ENCODE measurements around the gene SAAL1. TPM values are rescaled to one million over a fixed set of nuclear protein-coding genes. Genes with fewer than 3 reads are reported as not detected.
"Not testable (repeated sequence)": the region's sequence is repeated elsewhere in the genome, so short reads cannot be mapped to it uniquely, and the experiment has no call there.

SAAL1 gene
- total RNA-seq, 2 donors from 2014 or later = 11.5 to 22.2 TPM

DNA sequence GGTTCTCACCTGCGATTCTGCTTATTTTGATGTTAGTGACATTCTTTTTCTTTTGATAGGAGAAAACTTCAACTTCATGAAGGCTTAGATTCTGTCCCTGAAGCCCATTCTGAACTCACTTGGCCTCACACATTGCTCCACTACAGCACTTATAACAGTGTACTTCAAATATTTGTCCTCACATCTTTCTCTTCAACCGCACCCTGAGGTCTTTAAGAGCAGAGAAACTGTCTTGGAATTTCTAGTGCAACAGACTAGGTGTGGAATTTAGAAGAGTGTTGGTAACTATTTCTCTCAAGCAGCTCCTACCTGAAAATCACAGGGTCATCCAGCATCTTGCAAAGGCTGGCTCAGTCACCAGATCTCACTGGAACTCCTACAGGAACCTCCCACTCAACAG is 34.3 kb upstream of the SAAL1 start:
- intact Hi-C loops (cut with DNase I) = no loop called here
- no peaks in the 10 kb centered on the region for H3K27me3 ChIP-seq
- no peaks in the 10 kb centered on the region for H3K4me1 ChIP-seq
- H3K4me3 ChIP-seq = no peak overlapping the region
- no peaks in the 10 kb centered on the region for H3K36me3 ChIP-seq
- H3K9me3 ChIP-seq = no peaks in the 10 kb centered on the region
- TF ChIP-seq, protein P1, sequence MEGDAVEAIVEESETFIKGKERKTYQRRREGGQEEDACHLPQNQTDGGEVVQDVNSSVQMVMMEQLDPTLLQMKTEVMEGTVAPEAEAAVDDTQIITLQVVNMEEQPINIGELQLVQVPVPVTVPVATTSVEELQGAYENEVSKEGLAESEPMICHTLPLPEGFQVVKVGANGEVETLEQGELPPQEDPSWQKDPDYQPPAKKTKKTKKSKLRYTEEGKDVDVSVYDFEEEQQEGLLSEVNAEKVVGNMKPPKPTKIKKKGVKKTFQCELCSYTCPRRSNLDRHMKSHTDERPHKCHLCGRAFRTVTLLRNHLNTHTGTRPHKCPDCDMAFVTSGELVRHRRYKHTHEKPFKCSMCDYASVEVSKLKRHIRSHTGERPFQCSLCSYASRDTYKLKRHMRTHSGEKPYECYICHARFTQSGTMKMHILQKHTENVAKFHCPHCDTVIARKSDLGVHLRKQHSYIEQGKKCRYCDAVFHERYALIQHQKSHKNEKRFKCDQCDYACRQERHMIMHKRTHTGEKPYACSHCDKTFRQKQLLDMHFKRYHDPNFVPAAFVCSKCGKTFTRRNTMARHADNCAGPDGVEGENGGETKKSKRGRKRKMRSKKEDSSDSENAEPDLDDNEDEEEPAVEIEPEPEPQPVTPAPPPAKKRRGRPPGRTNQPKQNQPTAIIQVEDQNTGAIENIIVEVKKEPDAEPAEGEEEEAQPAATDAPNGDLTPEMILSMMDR (IDR thresholded peaks at IDR 0.05) = no peak
- H3K27ac ChIP-seq = no peak overlapping the region
- DNase-seq = no peak
- no peak overlapping the region for H3K9ac ChIP-seq (ENCODE audit: low read depth in 2 of 2, low read length in 2 of 2)

DNA sequence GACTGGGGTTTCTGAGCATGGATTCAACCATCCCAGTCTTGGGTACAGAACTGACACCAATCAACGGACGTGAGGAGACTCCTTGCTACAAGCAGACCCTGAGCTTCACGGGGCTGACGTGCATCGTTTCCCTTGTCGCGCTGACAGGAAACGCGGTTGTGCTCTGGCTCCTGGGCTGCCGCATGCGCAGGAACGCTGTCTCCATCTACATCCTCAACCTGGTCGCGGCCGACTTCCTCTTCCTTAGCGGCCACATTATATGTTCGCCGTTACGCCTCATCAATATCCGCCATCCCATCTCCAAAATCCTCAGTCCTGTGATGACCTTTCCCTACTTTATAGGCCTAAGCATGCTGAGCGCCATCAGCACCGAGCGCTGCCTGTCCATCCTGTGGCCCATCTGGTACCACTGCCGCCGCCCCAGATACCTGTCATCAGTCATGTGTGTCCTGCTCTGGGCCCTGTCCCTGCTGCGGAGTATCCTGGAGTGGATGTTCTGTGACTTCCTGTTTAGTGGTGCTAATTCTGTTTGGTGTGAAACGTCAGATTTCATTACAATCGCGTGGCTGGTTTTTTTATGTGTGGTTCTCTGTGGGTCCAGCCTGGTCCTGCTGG is 31.4 kb upstream of the SAAL1 start:
- H3K36me3 ChIP-seq = no peaks in the 10 kb centered on the region
- no peak overlapping the region for H3K4me3 ChIP-seq
- intact Hi-C loops (cut with DNase I) = no loop called here
- H3K27me3 ChIP-seq = no peaks in the 10 kb centered on the region
- no peaks in the 10 kb centered on the region for H3K9me3 ChIP-seq
- no peak for DNase-seq
- no peak overlapping the region for H3K9ac ChIP-seq (ENCODE audit: low read depth in 2 of 2, low read length in 2 of 2)
- H3K4me1 ChIP-seq = no peaks in the 10 kb centered on the region
- TF ChIP-seq, protein P1 (IDR thresholded peaks at IDR 0.05) = no peak
- no peak overlapping the region for H3K27ac ChIP-seq

DNA sequence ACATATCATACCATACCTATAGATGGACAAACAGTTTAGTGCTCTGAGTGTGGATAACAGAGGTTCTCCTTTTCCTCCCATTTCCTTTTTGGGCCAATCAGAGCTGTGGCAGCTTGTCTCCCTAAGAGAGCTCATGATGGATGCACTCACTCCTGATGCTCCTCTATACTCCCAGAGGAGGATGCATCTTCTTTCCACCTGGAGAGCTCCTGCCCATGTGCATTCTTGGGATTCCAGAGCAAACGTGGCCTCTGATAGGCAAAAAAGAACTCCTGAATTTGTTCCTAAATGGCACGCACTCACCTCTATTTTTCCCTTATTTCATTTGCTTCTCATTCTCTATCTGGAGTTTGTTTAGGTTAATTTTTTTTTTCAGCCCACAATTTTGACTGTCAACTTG is 29.4 kb upstream of the SAAL1 start:
- Histone ChIP-seq H3K9me3 (no peaks in the 10 kb centered on the region), H3K27ac (no peak overlapping the region), H3K4me3 (no peak overlapping the region), H3K36me3 (no peaks in the 10 kb centered on the region), H3K27me3 (no peaks in the 10 kb centered on the region), H3K9ac (ENCODE audit: low read depth in 2 of 2, low read length in 2 of 2) (no peak overlapping the region), H3K4me1 (no peaks in the 10 kb centered on the region)
- TF ChIP-seq, protein P1 (IDR thresholded peaks at IDR 0.05) = no peak
- no peak for DNase-seq
- intact Hi-C loops (cut with DNase I) = no loop called here

DNA sequence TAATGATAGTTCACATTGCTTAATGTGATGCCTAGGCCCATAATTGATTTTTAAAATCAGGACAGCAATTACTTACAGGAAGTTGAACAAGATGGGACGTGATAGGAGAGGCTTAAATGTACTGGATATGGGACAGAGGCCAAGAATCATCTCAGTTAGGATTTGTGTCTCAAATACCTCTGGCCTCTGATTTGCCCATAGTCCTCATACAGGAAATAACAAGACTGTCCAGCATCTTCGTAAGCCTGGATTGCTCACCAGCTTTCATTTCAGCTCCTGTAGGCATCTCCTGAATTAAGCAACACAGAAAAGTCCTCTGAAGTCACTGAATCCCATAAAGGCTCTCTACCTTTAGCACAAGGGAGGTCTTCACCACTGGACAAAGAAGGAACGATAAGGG is 26.5 kb upstream of the SAAL1 start, which contains the start of gene MRGPRX3:
Gene MRGPRX3 (plus strand): TSS at position 231 of the 400 bp plus-strand sequence. CDS start 4,632 bp downstream, outside the sequence.
- Histone ChIP-seq H3K27ac (no peak within 1 kb of the TSS), H3K36me3 (no peaks in the 10 kb centered on the region), H3K27me3 (no peaks in the 10 kb centered on the region), H3K4me1 (no peaks in the 10 kb centered on the region), H3K9ac (ENCODE audit: low read depth in 2 of 2, low read length in 2 of 2) (no peak within 1 kb of the TSS), H3K9me3 (no peaks in the 10 kb centered on the region), H3K4me3 (no peak within 1 kb of the TSS)
- TF ChIP-seq, protein P1 (IDR thresholded peaks at IDR 0.05) = no peak
- intact Hi-C loops (cut with DNase I) = no loop called here
- no peak for DNase-seq

DNA sequence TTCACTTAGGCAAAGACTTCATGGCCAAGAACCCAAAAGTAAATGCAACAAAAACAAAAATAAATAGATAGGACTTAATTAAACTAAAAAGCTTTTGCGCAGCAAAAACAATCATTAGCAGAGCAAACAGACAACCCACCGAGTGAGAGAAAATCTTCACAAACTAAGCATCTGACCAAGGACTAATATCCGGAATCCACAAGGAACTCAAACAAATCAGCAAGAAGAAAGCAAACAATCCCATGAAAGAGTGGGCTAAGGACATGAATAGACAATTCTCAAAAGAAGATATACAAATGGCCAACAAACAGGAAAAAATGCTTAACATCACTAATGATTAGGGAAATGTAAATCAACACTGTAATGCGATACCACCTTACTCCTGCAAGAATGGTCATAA is 25.2 kb upstream of the SAAL1 start:
- not testable (repeated sequence) for DNase-seq

DNA sequence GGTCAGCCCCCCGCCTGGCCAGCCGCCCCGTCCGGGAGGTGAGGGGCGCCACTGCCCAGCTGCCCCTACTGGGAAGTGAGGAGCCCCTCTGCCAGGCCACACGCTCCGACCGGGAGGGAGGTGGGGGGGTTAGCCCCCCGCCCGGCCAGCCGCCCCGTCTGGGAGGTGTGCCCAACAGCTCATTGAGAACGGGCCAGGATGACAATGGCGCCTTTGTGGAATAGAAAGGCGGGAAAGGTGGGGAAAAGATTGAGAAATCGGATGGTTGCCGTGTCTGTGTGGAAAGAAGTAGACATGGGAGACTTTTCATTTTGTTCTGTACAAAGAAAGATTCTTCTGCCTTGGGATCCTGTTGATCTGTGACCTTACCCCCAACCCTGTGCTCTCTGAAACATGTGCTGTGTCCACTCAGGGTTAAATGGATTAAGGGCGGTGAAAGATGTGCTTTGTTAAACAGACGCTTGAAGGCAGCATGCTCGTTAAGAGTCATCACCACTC is 15.5 kb upstream of the SAAL1 start:
- H3K27me3 ChIP-seq; H3K4me1 ChIP-seq; intact Hi-C loops (cut with DNase I); H3K9ac ChIP-seq (ENCODE audit: low read depth in 2 of 2, low read length in 2 of 2); H3K4me3 ChIP-seq; DNase-seq; H3K9me3 ChIP-seq; H3K27ac ChIP-seq; H3K36me3 ChIP-seq: not testable (repeated sequence)

More for the DNA sequence above, 25.2 kb upstream of the SAAL1 start:
- H3K27me3 ChIP-seq; intact Hi-C loops (cut with DNase I); H3K4me1 ChIP-seq; H3K27ac ChIP-seq; H3K9me3 ChIP-seq; H3K9ac ChIP-seq (ENCODE audit: low read depth in 2 of 2, low read length in 2 of 2); H3K4me3 ChIP-seq; H3K36me3 ChIP-seq: not testable (repeated sequence)
